K562 (cell line): Measurements from ENCODE around the gene VWA7. TPM values are rescaled to one million over a fixed set of nuclear protein-coding genes. Genes with fewer than 3 reads are reported as not detected.

Source experiments
- DDX20 ChIP-seq: fragments of 450-650 bp; IDR thresholded peaks from 2 replicates; pipeline ENCODE4 v1.6.1; 2016; ENCODE audit warnings: missing genetic modification characterization, low read depth, mild to moderate bottlenecking, missing compliant biosample characterization, moderate library complexity
- E4F1 ChIP-seq: fragments of 250-450 bp; sonication (Bioruptor Pico); IDR thresholded peaks from 2 replicates; pipeline ENCODE4 v1.5.0; 2021; ENCODE audit warnings: mild to moderate bottlenecking, borderline replicate concordance
- GABPB1 ChIP-seq: sonication (generic); formaldehyde crosslinking; IDR thresholded peaks from 2 replicates; pipeline ENCODE4 v1.8.0; 2022; ENCODE audit warnings: mild to moderate bottlenecking, missing genetic modification reagents
- HMGXB4 ChIP-seq: sonication (generic); formaldehyde crosslinking; IDR thresholded peaks from 2 replicates; pipeline ENCODE4 v1.8.1; 2023; ENCODE audit warnings: mild to moderate bottlenecking, missing genetic modification reagents
- MYC ChIP-seq, 2 experiments: fragments of 250-450 bp in 1 of 2; sonication (Bioruptor Pico) in 1 of 2; IDR thresholded peaks; 2 replicates each; pipeline versions ENCODE4 v1.5.1 to v1.6.1; 2012 to 2021; ENCODE audit warnings: low read depth in 2 of 2, borderline replicate concordance in 1 of 2, improper control_type of control experiment in 1 of 2, low read length in 1 of 2, mild to moderate bottlenecking in 1 of 2, moderate library complexity in 1 of 2
- NR3C1 ChIP-seq: sonication (generic); formaldehyde crosslinking; IDR thresholded peaks from 2 replicates; pipeline ENCODE4 v1.8.1; 2022; ENCODE audit warnings: missing genetic modification reagents
- SMAD3 ChIP-seq: fragments of 450-650 bp; formaldehyde crosslinking; conservative IDR thresholded peaks from 2 replicates; pipeline ENCODE4 v1.4.0; 2020; ENCODE audit warnings: mild to moderate bottlenecking
- SNRNP70 ChIP-seq: fragments of 200-400 bp; formaldehyde crosslinking; optimal IDR thresholded peaks from 2 replicates; pipeline ENCODE3; 2017; ENCODE audit warnings: low read depth, low read length
- TCF15 ChIP-seq: fragments of 250-450 bp; sonication (Bioruptor Pico); IDR thresholded peaks from 2 replicates; pipeline ENCODE4 v1.8.0; 2022; ENCODE audit warnings: moderate library complexity, mild to moderate bottlenecking, inconsistent platforms
- ZBTB5 ChIP-seq: fragments of 450-650 bp; IDR thresholded peaks from 2 replicates; pipeline ENCODE4 v1.6.1; 2017; ENCODE audit warnings: antibody characterized with exemption
- ZFP36 ChIP-seq: fragments of 150-350 bp; IDR thresholded peaks from 2 replicates; pipeline ENCODE4 v1.6.1; 2018; ENCODE audit warnings: low read length, low read depth; ENCODE audit not compliant: partially characterized antibody
- ZNF23 ChIP-seq: fragments of 250-450 bp; sonication (Bioruptor Pico); IDR thresholded peaks from 2 replicates; pipeline ENCODE4 v1.4.0; 2020; ENCODE audit warnings: mild to moderate bottlenecking
- polyA plus RNA-seq, 8 experiments: library from polyadenylated mRNA; depleted of rRNA in 4 of 8; stranded (reverse) in 5 of 8; unstranded in 3 of 8; fragments of >200 nt; fragmentation: Nextera tagmentation in 2 of 8; fragmentation: Illumina TruSeq in 1 of 8; extraction: Ambion mirVana in 2 of 8; extraction: Trizol in 1 of 8; gene quantifications; 2 replicates each; pipeline versions ENCODE4 v1.2.1 to v1.2.3, GENCODE V29; 2011 to 2014; ENCODE audit warnings: inconsistent platforms in 1 of 8, missing spikeins in 1 of 8
- total RNA-seq, 7 experiments: library from RNA; depleted of rRNA in 6 of 7; stranded (reverse); fragments of >200 nt in 6 of 7; fragmentation: Illumina TruSeq in 2 of 7; extraction: Trizol in 2 of 7; gene quantifications; 2 replicates each; pipeline versions ENCODE4 v1.2.1 to v1.2.3, GENCODE V29; 2011 to 2021; ENCODE audit warnings: low replicate concordance in 1 of 7
- TF ChIP-seq, protein P1 (sequence below): fragments of 250-450 bp; sonication (Bioruptor Pico); IDR thresholded peaks from 2 replicates; pipeline ENCODE4 v1.4.0; 2020; ENCODE audit warnings: mild to moderate bottlenecking
- TF ChIP-seq, protein P2 (sequence below), 3 experiments: fragments of 200-800 bp in 1 of 3; fragments of 250-450 bp in 1 of 3; fragments of 450-650 bp in 1 of 3; sonication (Bioruptor Pico) in 1 of 3; sonication (Bioruptor generic) in 1 of 3; formaldehyde crosslinking in 1 of 3; IDR thresholded peaks; 2 replicates each; pipeline versions ENCODE4 v1.6.1 to v1.8.0; 2016 to 2022; ENCODE audit warnings: mild to moderate bottlenecking in 2 of 3, missing genetic modification characterization in 2 of 3, missing compliant biosample characterization in 1 of 3, moderate library complexity in 1 of 3

VWA7 gene
- total and polyA plus RNA-seq, 9 of the 15 experiments (the other 6 are each of a cell fraction or from before 2014, with no cell fraction given): 0.18 to 2.9 (median 0.95) TPM

DNA sequence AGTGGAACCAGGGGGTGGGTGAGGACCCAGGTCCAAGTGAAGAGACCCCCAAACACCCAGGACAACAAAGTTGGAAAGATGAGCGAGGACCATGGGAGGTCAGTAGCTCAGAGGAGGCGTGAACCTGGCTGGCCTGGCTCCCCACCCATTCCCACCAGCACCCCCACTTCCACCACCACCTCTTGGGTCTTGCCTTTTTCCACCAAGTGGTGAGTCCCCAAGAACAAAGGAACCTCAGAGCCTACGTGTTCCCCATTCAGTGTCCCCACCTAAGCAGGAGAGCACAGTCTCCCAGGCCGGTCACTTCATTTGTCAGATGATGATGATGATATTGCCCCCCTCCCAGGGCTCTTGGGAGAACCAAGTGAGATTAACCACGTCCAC, 531 bp upstream of the VWA7 start (continued):
- TF ChIP-seq, protein P1, sequence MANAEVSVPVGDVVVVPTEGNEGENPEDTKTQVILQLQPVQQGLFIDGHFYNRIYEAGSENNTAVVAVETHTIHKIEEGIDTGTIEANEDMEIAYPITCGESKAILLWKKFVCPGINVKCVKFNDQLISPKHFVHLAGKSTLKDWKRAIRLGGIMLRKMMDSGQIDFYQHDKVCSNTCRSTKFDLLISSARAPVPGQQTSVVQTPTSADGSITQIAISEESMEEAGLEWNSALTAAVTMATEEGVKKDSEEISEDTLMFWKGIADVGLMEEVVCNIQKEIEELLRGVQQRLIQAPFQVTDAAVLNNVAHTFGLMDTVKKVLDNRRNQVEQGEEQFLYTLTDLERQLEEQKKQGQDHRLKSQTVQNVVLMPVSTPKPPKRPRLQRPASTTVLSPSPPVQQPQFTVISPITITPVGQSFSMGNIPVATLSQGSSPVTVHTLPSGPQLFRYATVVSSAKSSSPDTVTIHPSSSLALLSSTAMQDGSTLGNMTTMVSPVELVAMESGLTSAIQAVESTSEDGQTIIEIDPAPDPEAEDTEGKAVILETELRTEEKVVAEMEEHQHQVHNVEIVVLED: no peak
- TF ChIP-seq SMAD3 (CRISPR knock-in tag): no peak
- no peak for TF ChIP-seq ZBTB5
- peak; percentile 2 for TF ChIP-seq SNRNP70
- TF ChIP-seq DDX20 (tag): no peak
- TF ChIP-seq MYC (IDR thresholded peaks at IDR 0.05; ENCODE audit: low read depth, low read length): no peak
- TF ChIP-seq MYC (CRISPR knock-in tag; IDR thresholded peaks at IDR 0.05; ENCODE audit: borderline replicate concordance, low read depth): no peak; the same call in 1 of the 2 replicates
- TF ChIP-seq, protein P2, sequence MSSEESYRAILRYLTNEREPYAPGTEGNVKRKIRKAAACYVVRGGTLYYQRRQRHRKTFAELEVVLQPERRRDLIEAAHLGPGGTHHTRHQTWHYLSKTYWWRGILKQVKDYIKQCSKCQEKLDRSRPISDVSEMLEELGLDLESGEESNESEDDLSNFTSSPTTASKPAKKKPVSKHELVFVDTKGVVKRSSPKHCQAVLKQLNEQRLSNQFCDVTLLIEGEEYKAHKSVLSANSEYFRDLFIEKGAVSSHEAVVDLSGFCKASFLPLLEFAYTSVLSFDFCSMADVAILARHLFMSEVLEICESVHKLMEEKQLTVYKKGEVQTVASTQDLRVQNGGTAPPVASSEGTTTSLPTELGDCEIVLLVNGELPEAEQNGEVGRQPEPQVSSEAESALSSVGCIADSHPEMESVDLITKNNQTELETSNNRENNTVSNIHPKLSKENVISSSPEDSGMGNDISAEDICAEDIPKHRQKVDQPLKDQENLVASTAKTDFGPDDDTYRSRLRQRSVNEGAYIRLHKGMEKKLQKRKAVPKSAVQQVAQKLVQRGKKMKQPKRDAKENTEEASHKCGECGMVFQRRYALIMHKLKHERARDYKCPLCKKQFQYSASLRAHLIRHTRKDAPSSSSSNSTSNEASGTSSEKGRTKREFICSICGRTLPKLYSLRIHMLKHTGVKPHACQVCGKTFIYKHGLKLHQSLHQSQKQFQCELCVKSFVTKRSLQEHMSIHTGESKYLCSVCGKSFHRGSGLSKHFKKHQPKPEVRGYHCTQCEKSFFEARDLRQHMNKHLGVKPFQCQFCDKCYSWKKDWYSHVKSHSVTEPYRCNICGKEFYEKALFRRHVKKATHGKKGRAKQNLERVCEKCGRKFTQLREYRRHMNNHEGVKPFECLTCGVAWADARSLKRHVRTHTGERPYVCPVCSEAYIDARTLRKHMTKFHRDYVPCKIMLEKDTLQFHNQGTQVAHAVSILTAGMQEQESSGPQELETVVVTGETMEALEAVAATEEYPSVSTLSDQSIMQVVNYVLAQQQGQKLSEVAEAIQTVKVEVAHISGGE (CRISPR knock-in tag; IDR thresholded peaks at IDR 0.05): 0 out of 6 replicates have a peak, but pooled peaks of 1 of the 3 experiments have one; percentile 5
- TF ChIP-seq ZFP36: no peak
- TF ChIP-seq E4F1 (CRISPR knock-in tag): 0 out of 2 replicates have a peak, but pooled peaks have one; percentile 56
- TF ChIP-seq TCF15 (CRISPR knock-in tag): peak; percentile 68; the same call in 1 of the 2 replicates
- no peak for TF ChIP-seq NR3C1
- no peak for TF ChIP-seq GABPB1 (CRISPR knock-in tag)
- no peak for TF ChIP-seq HMGXB4 (CRISPR knock-in tag)
- no peak for TF ChIP-seq ZNF23 (CRISPR knock-in tag)
